ENCODE results near the gene OPN5.

The OPN5 gene

DNA sequence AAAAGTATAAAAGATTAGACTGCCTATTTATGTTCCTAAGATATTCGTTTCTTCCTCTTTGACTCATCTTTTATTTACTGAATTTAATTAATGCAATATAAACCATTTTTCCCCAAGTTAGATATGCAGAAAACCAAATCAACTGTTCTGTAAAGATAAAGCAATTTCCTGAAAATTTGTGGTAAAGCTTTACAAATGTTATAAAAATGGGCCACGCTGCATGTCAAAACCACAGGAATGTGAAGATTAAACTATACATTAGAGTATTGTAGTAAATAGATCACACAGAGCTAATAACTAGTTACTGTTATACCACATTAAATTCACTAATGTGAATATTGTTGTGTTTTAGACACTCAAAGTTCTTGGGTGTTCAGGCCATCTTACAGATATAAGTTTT, 83.4 kb downstream of the OPN5 start:
- DNase-seq = no peak

DNA sequence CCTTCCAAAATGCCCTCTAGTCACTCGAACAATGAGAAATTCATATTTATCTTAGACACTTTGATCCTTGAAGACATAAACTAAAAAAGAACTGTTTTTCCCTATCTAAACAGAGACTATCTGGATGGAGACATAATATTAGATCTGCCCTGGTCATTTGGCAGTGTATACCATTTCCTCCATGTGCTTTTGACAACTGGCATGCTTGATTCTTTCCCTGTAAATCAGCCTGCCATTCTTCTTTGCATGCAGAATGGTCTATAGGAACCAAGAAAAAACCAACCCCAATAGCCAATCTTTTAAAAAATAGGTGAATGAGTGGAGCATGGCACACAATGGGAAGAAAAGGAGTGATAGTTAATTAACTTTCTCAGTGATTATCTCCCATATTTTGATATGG, 93.8 kb downstream of the OPN5 start:
- DNase-seq = no peak

Data from activated CD4-positive, alpha-beta T cell treated with anti-CD3 and anti-CD28 coated beads, Interleukin-2, amount 50 U/mL, for 48 hours (primary cell).